Left kidney (tissue), 2 donors: Measurements from ENCODE around the gene PACS2. TPM values are rescaled to one million over a fixed set of nuclear protein-coding genes. Genes with fewer than 3 reads are reported as not detected.

Source experiments
- DNase-seq: peaks from one replicate; pipeline ENCODE4 v3.0.0-alpha.2; 2013
- polyA plus RNA-seq: library from polyadenylated mRNA; unstranded; fragments of 120-200 nt; gene quantifications from one replicate; pipeline ENCODE4 v1.2.1, GENCODE V29; 2013; ENCODE audit not compliant: insufficient read length

Gene PACS2
- polyA plus RNA-seq, 1 donor = 67.0 TPM

- no peak for DNase-seq
Observed at GRCh38 chr14:105439710-105440553, 125.4 kb downstream of the PACS2 start.

DNA sequence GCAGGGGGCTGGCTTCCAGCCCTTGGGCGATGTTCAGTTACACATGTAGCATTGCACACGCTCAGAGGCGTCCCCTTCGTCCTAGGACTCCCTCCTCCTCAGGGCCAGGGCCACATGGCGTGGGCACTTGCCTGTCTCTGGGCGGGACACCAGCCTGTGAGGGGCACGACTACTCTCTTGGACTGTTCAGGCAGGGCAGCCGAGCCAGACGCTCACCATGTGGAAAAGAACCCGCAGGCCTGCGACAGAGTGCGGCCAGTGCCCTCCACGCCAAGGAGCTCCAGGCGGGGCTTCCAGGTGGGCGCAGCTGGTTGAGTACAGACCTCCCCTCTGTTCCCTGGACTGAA, 126.0 kb downstream of the PACS2 start:
- no peak for DNase-seq

DNA sequence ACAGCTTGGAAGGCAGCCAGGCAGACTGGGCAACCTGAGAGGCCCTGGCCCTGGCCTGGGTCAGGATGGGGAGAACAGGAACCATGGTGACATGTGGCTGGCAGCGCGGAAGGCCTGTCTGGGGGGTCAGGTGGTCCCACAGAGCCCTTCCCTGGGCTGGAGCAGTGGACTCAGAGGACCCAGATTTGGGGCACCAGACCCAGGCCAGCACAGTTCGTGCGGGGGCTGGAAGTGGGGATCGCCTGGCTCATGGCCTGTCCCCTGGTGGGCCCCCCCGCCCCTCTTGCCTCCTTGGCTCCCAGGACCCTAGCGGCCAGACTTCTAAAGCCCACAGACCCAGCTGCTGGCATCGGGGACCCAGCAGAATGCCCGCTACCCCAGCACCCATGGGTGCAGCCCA, 126.4 kb downstream of the PACS2 start:
- DNase-seq = no peak

DNA sequence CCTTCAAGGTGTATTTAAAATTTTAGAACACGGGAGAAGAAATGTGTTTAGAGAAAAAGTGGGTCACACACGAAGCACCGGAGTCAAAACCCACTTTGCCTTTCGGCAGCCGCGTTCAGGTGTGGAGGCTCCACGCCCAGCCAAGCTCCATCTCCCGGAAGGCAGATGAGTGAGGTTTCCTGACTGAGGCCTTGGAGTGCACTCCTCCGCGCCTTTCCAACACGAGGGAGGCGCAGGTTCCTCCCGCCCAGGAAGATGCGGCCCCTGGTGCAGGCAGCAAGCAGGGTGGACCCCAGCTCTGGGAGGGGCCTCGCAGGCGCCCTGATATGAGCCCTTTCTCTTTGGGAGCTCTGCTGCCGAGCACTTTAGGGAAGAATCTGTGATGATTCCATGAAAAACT, 127.6 kb downstream of the PACS2 start:
- DNase-seq = no peak

GRCh38 chr14:105442834-105443233, 128.3 kb downstream of the PACS2 start:
- DNase-seq = no peak

GRCh38 chr14:105444859-105445258, 130.3 kb downstream of the PACS2 start:
- no peak for DNase-seq

DNA sequence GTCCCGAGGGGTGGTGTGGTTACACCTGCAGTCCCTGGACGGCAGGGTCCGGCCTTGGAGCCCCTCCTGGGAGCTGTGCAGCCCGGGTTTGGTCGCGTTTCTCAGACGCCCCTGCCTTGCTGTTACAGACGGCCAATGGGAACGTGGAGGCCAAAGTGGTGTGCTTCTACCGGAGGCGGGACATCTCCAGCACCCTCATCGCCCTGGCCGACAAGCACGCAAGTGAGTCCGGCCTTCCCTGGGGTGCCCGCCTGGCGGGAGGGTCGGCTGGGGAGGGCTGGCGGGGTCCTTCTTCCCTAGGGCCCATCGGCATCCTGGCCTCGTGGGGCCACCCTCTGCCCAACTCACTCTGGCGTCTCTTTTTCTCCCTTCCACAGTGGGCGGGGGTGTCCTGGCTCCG, 130.7 kb downstream of the PACS2 start:
- no peak for DNase-seq

DNA sequence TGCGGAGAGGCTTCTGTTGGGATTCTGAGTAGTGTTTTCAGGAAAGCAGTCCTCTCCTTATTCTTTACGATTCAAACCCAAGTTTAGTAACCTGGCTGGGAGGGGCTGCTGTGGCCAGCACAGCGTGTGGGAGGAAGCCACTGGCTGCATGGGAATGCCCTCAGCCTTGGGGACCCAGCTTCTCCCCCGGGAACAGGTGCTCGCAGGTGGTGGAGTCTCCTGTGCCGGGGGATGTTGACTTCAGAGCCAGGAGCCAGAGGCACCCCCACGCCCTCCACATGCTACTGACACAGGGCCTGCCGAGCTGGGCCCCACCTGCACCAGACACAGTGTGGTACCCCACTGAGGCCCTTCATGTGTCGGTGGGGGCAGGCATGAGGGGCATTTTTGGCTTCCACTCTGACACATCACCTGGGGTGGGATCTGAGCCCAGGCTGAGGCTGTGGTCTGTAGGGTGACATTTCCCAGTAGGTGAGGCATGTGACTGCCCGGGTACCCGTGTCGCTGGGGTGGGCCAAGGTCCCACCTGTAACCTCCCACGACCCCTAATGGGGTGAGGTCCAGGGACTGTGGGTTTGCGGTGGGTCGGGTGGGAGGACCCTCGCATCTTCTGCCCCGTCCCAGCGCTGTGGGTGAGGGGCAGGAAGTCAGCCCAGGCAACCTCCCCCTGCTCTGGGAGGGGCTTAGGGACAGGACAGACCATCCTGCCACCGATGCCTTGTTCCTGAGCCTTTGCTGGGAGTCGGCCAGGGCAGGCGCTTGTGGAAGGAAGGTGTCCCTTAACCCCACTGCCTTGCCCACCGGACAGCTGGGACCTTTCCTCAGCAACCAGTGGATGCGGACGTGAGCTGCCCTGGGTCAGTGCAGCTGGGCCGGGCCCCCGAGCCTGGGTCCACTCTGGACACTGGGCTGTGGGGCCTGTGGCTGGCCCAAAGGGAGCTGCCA, 131.6 kb downstream of the PACS2 start:
- no peak for DNase-seq

DNA sequence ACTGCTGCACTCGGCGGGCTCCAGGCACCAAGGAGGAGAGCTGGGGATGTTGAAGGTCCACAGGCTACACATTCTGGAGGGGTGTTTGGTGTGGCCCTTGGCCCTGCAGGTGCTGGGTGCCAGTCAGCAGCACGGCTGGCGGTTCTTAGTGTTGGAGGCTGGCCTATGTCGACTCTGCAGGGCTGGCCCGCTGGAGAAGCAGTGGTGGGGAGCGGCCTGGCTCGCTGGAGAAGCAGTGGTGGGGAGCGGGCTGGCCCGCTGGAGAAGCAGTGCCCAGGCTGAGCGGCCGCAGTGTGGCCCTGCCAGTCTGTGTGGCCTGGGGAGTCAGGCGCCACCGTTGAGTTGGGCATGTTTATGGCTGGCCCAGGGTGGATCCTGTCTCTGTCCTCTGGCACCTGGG, 132.4 kb downstream of the PACS2 start:
- no peak for DNase-seq

Other genes with a start within 250 kb of the PACS2 start
- gene GPR132, start 249.3 kb upstream of the PACS2 start, polyA plus RNA-seq = 0.33 TPM
- 7.5 TPM for gene JAG2, start 146.0 kb upstream of the PACS2 start, polyA plus RNA-seq
- gene NUDT14, start 133.4 kb upstream of the PACS2 start, polyA plus RNA-seq = 24.3 TPM
- gene BTBD6, start 66.2 kb upstream of the PACS2 start, polyA plus RNA-seq = 32.1 TPM
- 37.6 TPM for gene BRF1, start 13.7 kb upstream of the PACS2 start, polyA plus RNA-seq
- gene TEX22, start 83.8 kb downstream of the PACS2 start, polyA plus RNA-seq = 1.4 TPM
- 117 TPM for gene MTA1, start 105.1 kb downstream of the PACS2 start, polyA plus RNA-seq
- gene CRIP2, start 160.1 kb downstream of the PACS2 start, polyA plus RNA-seq = 87.4 TPM
- gene CRIP1, start 172.1 kb downstream of the PACS2 start, polyA plus RNA-seq = 22.7 TPM
- 5.6 TPM for gene TEDC1, start 176.5 kb downstream of the PACS2 start, polyA plus RNA-seq
- gene TMEM121, start 211.8 kb downstream of the PACS2 start, polyA plus RNA-seq = 2.8 TPM